ENCODE results near the gene SLC30A1. TPM values are rescaled to one million over a fixed set of nuclear protein-coding genes. Genes with fewer than 3 reads are reported as not detected.
A peak's percentile ranks its signal among the peaks of the same experiment; 100 is the strongest.

The SLC30A1 gene
- total and polyA plus RNA-seq, 2 of the 13 experiments (the other 11 are each of a cell fraction or from before 2014, with no cell fraction given), result 5.9 to 24.4 TPM

DNA sequence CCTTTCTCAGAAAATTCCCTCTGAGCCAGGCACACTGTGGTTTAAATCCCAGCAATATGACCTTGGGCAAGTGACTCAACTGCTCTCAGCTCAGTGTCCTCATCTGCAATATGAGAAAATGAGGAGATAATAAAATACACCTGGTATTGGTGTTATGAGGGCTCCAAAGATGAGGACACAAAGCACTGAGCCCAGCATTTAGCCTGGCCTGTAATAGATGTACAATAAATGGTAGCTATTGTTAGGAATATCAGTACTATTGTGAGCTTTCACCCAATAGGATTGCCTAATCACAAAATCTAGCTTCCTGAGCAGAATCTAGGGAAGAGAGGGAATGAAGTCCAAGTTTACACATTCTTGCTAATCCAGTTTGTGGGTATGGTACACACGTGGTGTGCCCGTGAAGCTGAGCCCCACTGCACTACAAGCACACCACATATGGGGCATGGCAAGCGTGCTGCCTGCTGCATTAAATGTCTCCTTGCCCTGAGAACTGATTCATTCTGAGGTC, 24.3 kb upstream of the SLC30A1 start (continued):
- TF ChIP-seq, protein P1, sequence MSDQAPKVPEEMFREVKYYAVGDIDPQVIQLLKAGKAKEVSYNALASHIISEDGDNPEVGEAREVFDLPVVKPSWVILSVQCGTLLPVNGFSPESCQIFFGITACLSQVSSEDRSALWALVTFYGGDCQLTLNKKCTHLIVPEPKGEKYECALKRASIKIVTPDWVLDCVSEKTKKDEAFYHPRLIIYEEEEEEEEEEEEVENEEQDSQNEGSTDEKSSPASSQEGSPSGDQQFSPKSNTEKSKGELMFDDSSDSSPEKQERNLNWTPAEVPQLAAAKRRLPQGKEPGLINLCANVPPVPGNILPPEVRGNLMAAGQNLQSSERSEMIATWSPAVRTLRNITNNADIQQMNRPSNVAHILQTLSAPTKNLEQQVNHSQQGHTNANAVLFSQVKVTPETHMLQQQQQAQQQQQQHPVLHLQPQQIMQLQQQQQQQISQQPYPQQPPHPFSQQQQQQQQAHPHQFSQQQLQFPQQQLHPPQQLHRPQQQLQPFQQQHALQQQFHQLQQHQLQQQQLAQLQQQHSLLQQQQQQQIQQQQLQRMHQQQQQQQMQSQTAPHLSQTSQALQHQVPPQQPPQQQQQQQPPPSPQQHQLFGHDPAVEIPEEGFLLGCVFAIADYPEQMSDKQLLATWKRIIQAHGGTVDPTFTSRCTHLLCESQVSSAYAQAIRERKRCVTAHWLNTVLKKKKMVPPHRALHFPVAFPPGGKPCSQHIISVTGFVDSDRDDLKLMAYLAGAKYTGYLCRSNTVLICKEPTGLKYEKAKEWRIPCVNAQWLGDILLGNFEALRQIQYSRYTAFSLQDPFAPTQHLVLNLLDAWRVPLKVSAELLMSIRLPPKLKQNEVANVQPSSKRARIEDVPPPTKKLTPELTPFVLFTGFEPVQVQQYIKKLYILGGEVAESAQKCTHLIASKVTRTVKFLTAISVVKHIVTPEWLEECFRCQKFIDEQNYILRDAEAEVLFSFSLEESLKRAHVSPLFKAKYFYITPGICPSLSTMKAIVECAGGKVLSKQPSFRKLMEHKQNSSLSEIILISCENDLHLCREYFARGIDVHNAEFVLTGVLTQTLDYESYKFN (CRISPR knock-in tag; conservative IDR thresholded peaks at IDR 0.05), result peak; percentile 93
- peak; percentile 61; the same call in 1 of the 2 replicates for TF ChIP-seq ZNF12 (CRISPR knock-in tag; IDR thresholded peaks at IDR 0.05)
- peak; percentile 65; the same call in 1 of the 2 replicates for TF ChIP-seq ZNF317 (CRISPR knock-in tag; IDR thresholded peaks at IDR 0.05)
- TF ChIP-seq MEIS2 (CRISPR knock-in tag; IDR thresholded peaks at IDR 0.05), result 0 out of 2 replicates have a peak, but pooled peaks have one; percentile 56
- no peak for TF ChIP-seq ZNF816 (CRISPR knock-in tag; IDR thresholded peaks at IDR 0.05; ENCODE audit: borderline replicate concordance)
- peak; percentile 74; the same call in 1 of the 2 replicates for TF ChIP-seq FOXJ3 (CRISPR knock-in tag; IDR thresholded peaks at IDR 0.05; ENCODE audit: borderline replicate concordance)
- no peak for TF ChIP-seq TGIF2 (CRISPR knock-in tag; IDR thresholded peaks at IDR 0.05)
- TF ChIP-seq, protein P2, sequence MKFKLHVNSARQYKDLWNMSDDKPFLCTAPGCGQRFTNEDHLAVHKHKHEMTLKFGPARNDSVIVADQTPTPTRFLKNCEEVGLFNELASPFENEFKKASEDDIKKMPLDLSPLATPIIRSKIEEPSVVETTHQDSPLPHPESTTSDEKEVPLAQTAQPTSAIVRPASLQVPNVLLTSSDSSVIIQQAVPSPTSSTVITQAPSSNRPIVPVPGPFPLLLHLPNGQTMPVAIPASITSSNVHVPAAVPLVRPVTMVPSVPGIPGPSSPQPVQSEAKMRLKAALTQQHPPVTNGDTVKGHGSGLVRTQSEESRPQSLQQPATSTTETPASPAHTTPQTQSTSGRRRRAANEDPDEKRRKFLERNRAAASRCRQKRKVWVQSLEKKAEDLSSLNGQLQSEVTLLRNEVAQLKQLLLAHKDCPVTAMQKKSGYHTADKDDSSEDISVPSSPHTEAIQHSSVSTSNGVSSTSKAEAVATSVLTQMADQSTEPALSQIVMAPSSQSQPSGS (CRISPR knock-in tag; IDR thresholded peaks at IDR 0.05), result peak; percentile 67; the same call in 1 of the 2 replicates
- TF ChIP-seq TMF1 (CRISPR knock-in tag; IDR thresholded peaks at IDR 0.05; ENCODE audit: low read depth), result no peak
- TF ChIP-seq ZNF224 (CRISPR knock-in tag; IDR thresholded peaks at IDR 0.05), result no peak
- TF ChIP-seq, protein P3, sequence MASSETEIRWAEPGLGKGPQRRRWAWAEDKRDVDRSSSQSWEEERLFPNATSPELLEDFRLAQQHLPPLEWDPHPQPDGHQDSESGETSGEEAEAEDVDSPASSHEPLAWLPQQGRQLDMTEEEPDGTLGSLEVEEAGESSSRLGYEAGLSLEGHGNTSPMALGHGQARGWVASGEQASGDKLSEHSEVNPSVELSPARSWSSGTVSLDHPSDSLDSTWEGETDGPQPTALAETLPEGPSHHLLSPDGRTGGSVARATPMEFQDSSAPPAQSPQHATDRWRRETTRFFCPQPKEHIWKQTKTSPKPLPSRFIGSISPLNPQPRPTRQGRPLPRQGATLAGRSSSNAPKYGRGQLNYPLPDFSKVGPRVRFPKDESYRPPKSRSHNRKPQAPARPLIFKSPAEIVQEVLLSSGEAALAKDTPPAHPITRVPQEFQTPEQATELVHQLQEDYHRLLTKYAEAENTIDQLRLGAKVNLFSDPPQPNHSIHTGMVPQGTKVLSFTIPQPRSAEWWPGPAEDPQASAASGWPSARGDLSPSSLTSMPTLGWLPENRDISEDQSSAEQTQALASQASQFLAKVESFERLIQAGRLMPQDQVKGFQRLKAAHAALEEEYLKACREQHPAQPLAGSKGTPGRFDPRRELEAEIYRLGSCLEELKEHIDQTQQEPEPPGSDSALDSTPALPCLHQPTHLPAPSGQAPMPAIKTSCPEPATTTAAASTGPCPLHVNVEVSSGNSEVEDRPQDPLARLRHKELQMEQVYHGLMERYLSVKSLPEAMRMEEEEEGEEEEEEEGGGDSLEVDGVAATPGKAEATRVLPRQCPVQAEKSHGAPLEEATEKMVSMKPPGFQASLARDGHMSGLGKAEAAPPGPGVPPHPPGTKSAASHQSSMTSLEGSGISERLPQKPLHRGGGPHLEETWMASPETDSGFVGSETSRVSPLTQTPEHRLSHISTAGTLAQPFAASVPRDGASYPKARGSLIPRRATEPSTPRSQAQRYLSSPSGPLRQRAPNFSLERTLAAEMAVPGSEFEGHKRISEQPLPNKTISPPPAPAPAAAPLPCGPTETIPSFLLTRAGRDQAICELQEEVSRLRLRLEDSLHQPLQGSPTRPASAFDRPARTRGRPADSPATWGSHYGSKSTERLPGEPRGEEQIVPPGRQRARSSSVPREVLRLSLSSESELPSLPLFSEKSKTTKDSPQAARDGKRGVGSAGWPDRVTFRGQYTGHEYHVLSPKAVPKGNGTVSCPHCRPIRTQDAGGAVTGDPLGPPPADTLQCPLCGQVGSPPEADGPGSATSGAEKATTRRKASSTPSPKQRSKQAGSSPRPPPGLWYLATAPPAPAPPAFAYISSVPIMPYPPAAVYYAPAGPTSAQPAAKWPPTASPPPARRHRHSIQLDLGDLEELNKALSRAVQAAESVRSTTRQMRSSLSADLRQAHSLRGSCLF (CRISPR knock-in tag; IDR thresholded peaks at IDR 0.05; ENCODE audit: borderline replicate concordance), result no peak
- TF ChIP-seq ZNF563 (CRISPR knock-in tag; IDR thresholded peaks at IDR 0.05), result no peak
- no peak for TF ChIP-seq SAFB2 (CRISPR knock-in tag; IDR thresholded peaks at IDR 0.05; ENCODE audit: borderline replicate concordance, low read depth)
- TF ChIP-seq FOXC1 (CRISPR knock-in tag; IDR thresholded peaks at IDR 0.05; ENCODE audit: borderline replicate concordance), result peak; percentile 17; the same call in 1 of the 2 replicates
- 0 out of 2 replicates have a peak, but pooled peaks have one; percentile 32 for TF ChIP-seq ETV6 (CRISPR knock-in tag; conservative IDR thresholded peaks at IDR 0.05)
- TF ChIP-seq FOXO1 (CRISPR knock-in tag; IDR thresholded peaks at IDR 0.05), result peak; percentile 92; the same call in 1 of the 2 replicates
- TF ChIP-seq NCOR1 (IDR thresholded peaks at IDR 0.05; ENCODE audit: borderline replicate concordance, low read length), result peak; percentile 92; the same call in 1 of the 2 replicates
- no peak for TF ChIP-seq KAT7 (CRISPR knock-in tag; IDR thresholded peaks at IDR 0.05; ENCODE audit: borderline replicate concordance)
- TF ChIP-seq ZNF256 (CRISPR knock-in tag; conservative IDR thresholded peaks at IDR 0.05), result no peak
- peak; percentile 17; the same call in 1 of the 2 replicates for TF ChIP-seq TBX3 (IDR thresholded peaks at IDR 0.05; ENCODE audit: borderline replicate concordance)

All from HepG2 (cell line).